ENCODE measurements around the gene SEL1L3.

DNA sequence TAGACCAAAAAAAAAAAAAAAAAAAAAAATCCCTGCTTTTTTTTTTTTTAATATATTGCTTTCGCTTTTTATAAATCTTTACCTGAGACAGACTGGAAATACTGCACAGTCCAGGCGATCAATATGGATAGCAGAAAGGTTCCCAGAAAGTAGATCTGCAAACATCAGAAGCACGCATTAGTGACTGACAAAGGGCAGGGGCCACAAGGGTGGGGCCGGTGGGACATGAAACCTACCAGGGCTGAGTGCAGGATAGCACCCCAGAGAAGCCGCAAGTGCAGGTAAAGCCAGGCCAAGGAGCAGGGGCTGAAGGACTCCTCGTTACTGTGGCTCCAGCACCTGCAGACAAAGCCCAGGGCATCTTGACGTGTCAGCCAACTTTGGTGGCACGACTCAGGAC lies 105.3 kb downstream of the SEL1L3 start:
- TF ChIP-seq, protein P1, sequence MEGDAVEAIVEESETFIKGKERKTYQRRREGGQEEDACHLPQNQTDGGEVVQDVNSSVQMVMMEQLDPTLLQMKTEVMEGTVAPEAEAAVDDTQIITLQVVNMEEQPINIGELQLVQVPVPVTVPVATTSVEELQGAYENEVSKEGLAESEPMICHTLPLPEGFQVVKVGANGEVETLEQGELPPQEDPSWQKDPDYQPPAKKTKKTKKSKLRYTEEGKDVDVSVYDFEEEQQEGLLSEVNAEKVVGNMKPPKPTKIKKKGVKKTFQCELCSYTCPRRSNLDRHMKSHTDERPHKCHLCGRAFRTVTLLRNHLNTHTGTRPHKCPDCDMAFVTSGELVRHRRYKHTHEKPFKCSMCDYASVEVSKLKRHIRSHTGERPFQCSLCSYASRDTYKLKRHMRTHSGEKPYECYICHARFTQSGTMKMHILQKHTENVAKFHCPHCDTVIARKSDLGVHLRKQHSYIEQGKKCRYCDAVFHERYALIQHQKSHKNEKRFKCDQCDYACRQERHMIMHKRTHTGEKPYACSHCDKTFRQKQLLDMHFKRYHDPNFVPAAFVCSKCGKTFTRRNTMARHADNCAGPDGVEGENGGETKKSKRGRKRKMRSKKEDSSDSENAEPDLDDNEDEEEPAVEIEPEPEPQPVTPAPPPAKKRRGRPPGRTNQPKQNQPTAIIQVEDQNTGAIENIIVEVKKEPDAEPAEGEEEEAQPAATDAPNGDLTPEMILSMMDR (conservative IDR thresholded peaks at IDR 0.05), result no peak
- no peak for TF ChIP-seq ZFX (IDR thresholded peaks at IDR 0.05)

Measured in C4-2B (cell line).